Nephron progenitor cell (in vitro differentiated cells): ENCODE results near the gene TC2N.
"Not testable (repeated sequence)": the region's sequence is repeated elsewhere in the genome, so short reads cannot be mapped to it uniquely, and the experiment has no call there.

Experiments used
- DNase-seq: peaks from one replicate; pipeline ENCODE4 v3.0.0; 2021
- H3K27ac Mint-ChIP-seq: 2 replicates; pipeline ENCODE4 v1.8.0; 2021; ENCODE audit warnings: mild to moderate bottlenecking, moderate library complexity, mixed read lengths
- H3K27me3 Mint-ChIP-seq: 2 replicates; pipeline ENCODE4 v1.8.0; 2021; ENCODE audit warnings: mild to moderate bottlenecking, low read depth, mixed read lengths; ENCODE audit not compliant: poor library complexity
- H3K36me3 Mint-ChIP-seq: 2 replicates; pipeline ENCODE4 v1.8.0; 2021; ENCODE audit warnings: low read depth, mixed read lengths
- H3K4me1 Mint-ChIP-seq: 2 replicates; pipeline ENCODE4 v1.8.0; 2021; ENCODE audit warnings: mixed read lengths
- H3K4me3 Mint-ChIP-seq: 2 replicates; pipeline ENCODE4 v1.8.0; 2021; ENCODE audit warnings: mild to moderate bottlenecking, moderate library complexity, mixed read lengths
- H3K9me3 Mint-ChIP-seq: 2 replicates; pipeline ENCODE4 v1.8.0; 2021; ENCODE audit warnings: mild to moderate bottlenecking, moderate library complexity, mixed read lengths
- TF ChIP-seq, protein P1 (sequence below): fragments of 200-600 bp; sonication (generic); IDR thresholded peaks from 2 replicates; pipeline ENCODE4 v1.5.0; 2021; ENCODE audit warnings: antibody characterized with exemption

The TC2N gene

GRCh38 chr14:91854327-91854934 lies 12.9 kb downstream of the TC2N start:
- TF ChIP-seq, protein P1, sequence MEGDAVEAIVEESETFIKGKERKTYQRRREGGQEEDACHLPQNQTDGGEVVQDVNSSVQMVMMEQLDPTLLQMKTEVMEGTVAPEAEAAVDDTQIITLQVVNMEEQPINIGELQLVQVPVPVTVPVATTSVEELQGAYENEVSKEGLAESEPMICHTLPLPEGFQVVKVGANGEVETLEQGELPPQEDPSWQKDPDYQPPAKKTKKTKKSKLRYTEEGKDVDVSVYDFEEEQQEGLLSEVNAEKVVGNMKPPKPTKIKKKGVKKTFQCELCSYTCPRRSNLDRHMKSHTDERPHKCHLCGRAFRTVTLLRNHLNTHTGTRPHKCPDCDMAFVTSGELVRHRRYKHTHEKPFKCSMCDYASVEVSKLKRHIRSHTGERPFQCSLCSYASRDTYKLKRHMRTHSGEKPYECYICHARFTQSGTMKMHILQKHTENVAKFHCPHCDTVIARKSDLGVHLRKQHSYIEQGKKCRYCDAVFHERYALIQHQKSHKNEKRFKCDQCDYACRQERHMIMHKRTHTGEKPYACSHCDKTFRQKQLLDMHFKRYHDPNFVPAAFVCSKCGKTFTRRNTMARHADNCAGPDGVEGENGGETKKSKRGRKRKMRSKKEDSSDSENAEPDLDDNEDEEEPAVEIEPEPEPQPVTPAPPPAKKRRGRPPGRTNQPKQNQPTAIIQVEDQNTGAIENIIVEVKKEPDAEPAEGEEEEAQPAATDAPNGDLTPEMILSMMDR = no peak
- peak overlapping the region; percentile 86 for H3K27ac Mint-ChIP-seq

DNA sequence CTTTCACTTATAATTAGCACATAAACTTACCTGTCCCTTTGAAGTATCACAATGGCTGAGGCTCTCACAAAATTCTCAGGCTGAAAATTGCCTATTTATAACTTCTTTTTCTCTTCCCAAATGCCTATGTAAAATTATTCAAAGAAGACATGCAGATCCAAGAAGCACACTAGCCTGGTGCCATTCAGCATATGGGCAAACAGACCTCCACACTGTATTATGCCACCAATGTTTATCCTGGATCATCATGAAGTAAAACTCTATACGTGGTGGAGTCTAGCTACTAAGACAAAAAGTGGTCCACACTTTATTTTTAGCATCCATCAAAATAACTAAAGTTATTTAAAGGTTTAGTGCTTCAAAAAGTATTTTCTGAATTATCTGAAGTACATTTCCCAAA lies 15.8 kb downstream of the TC2N start:
- Mint-ChIP-seq H3K36me3 (no peaks in the 10 kb centered on the region), H3K27me3 (peaks cover 11% of the 10 kb centered on the region), H3K4me1 (peaks cover 14% of the 10 kb centered on the region), H3K4me3 (no peak overlapping the region), H3K27ac (no peak overlapping the region), H3K9me3 (no peaks in the 10 kb centered on the region)
- TF ChIP-seq, protein P1 = no peak
- DNase-seq = no peak

More at GRCh38 chr14:91854327-91854934, 12.9 kb downstream of the TC2N start:
- Mint-ChIP-seq H3K36me3 (no peaks in the 10 kb centered on the region), H3K27me3 (peaks cover 12% of the 10 kb centered on the region), H3K4me1 (peaks cover 14% of the 10 kb centered on the region), H3K4me3 (no peak overlapping the region), H3K9me3 (no peaks in the 10 kb centered on the region)
- no peak for DNase-seq

- Mint-ChIP-seq H3K27me3 (peaks cover 21% of the 10 kb centered on the region), H3K4me1 (no peaks in the 10 kb centered on the region), H3K9me3 (no peaks in the 10 kb centered on the region), H3K4me3 (no peak overlapping the region), H3K27ac (no peak overlapping the region), H3K36me3 (no peaks in the 10 kb centered on the region)
- DNase-seq = no peak
- TF ChIP-seq, protein P1 = no peak
These were observed 18.8 kb downstream of the TC2N start for GRCh38 chr14:91848504-91849001.

GRCh38 chr14:91847693-91848092 lies 19.6 kb downstream of the TC2N start:
- H3K9me3 Mint-ChIP-seq = no peaks in the 10 kb centered on the region
- H3K27me3 Mint-ChIP-seq = peaks cover 20% of the 10 kb centered on the region
- no peaks in the 10 kb centered on the region for H3K36me3 Mint-ChIP-seq
- H3K4me1 Mint-ChIP-seq = no peaks in the 10 kb centered on the region
- H3K4me3 Mint-ChIP-seq = no peak overlapping the region
- DNase-seq = no peak
- TF ChIP-seq, protein P1 = no peak
- H3K27ac Mint-ChIP-seq = no peak overlapping the region

GRCh38 chr14:91845652-91846051 lies 21.7 kb downstream of the TC2N start:
- H3K9me3 Mint-ChIP-seq = no peaks in the 10 kb centered on the region
- H3K4me1 Mint-ChIP-seq = no peaks in the 10 kb centered on the region
- no peak for DNase-seq
- H3K4me3 Mint-ChIP-seq = no peak overlapping the region
- TF ChIP-seq, protein P1 = no peak
- no peak overlapping the region for H3K27ac Mint-ChIP-seq
- peaks cover 27% of the 10 kb centered on the region for H3K27me3 Mint-ChIP-seq
- H3K36me3 Mint-ChIP-seq = no peaks in the 10 kb centered on the region

DNA sequence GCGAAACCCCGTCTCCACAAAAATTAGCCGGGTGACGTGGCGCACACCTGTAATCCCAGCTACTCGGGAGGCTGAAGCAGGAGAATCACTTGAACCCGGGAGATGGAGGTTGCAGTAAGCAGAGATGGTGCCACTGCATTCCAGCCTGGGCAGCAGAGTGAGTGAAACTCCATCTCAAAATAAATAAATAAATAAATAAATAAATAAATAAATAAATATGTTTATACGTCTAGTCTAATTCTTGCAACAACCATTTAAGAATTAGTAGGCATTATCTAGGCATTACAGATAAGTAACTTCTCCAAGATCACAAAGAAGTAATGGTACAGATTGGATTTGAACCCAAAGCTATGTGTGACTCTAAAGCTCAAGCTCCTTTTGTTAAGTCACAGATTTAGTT lies 22.3 kb downstream of the TC2N start:
- H3K4me1 Mint-ChIP-seq, H3K4me3 Mint-ChIP-seq, H3K36me3 Mint-ChIP-seq, DNase-seq, H3K9me3 Mint-ChIP-seq, H3K27ac Mint-ChIP-seq: not testable (repeated sequence)
- H3K27me3 Mint-ChIP-seq = peaks cover 33% of the 10 kb centered on the region
